K562 (cell line): ENCODE data around the gene FAM228A. TPM values are rescaled to one million over a fixed set of nuclear protein-coding genes. Genes with fewer than 3 reads are reported as not detected.

Source experiments
- ATAC-seq: fragments of 200-7000 bp; cut with Tn5 transposase; 3 replicates; pipeline ENCODE4 v1.9.1; 2020; ENCODE audit warnings: moderate library complexity
- BruUV-seq: library from RNA; stranded (reverse); fragments of 400-500 nt; replicated peaks from 2 replicates; lab custom pipeline; 2021; lab: Mats Ljungman, UMichigan
- CTCF ChIA-PET: fragments of 300-600 bp; formaldehyde crosslinking; extraction: SDS; loops from one replicate; lab custom pipeline; 2021; ENCODE audit warnings: low intra/inter-chr PET ratio; lab: Yijun Ruan, JAX
- POLR2A ChIA-PET: fragments of 300-600, 350-650 bp; sonication (Branson Sonifier 250); formaldehyde crosslinking; extraction: SDS; loops from one replicate; lab custom pipeline; 2021; ENCODE audit warnings: antibody characterized with exemption, inconsistent platforms; lab: Yijun Ruan, JAX
- DNase-seq, 4 experiments: peaks; one replicate each; pipeline versions ENCODE4 v3.0.0 to v3.0.0-alpha.2; 2011 to 2018; ENCODE audit warnings: low spot score in 3 of 4, mixed read lengths in 3 of 4; ENCODE audit errors: extremely low read depth in 1 of 4
- FAIRE-seq: peaks from 2 replicates; lab custom pipeline; 2011; peaks lifted over from hg19 to GRCh38; lab: Jason Lieb, UNC
- H2AFZ ChIP-seq: 2 replicates; pipeline ENCODE4 v1.6.0; 2011; ENCODE audit warnings: low read depth, low read length, control low read depth, inconsistent platforms
- H3K27ac ChIP-seq: fragments of 200-600 bp; 3 replicates; pipeline ENCODE4 v1.8.0; 2011; ENCODE audit warnings: low read depth, mild to moderate bottlenecking, control low read depth, inconsistent platforms, low read length, moderate library complexity, mixed read lengths; ENCODE audit errors: extremely low read depth
- H3K27me3 ChIP-seq, 2 experiments: fragments of 300-600 bp in 1 of 2; 2 replicates in 1 of 2; 3 replicates in 1 of 2; pipeline versions ENCODE4 v1.6.0 to v1.8.0; 2011; ENCODE audit warnings: inconsistent platforms in 2 of 2, low read length in 2 of 2, mild to moderate bottlenecking in 1 of 2, mixed read lengths in 1 of 2, moderate library complexity in 1 of 2; ENCODE audit not compliant: control insufficient read depth in 2 of 2, insufficient read depth in 2 of 2
- H3K36me3 ChIP-seq: fragments of 300-600 bp; 3 replicates; pipeline ENCODE4 v1.8.0; 2011; ENCODE audit warnings: mild to moderate bottlenecking, low read length, inconsistent platforms; ENCODE audit not compliant: control insufficient read depth, insufficient read depth
- H3K4me1 ChIP-seq, 2 experiments: fragments of 200-600 bp in 1 of 2; replicated peaks in 1 of 2; 2 replicates in 1 of 2; 3 replicates in 1 of 2; pipeline versions ENCODE4 v1.5.1 to v1.8.0; 2011; ENCODE audit warnings: inconsistent platforms in 2 of 2, low read length in 2 of 2, mild to moderate bottlenecking in 1 of 2, mixed read lengths in 1 of 2, moderate library complexity in 1 of 2; ENCODE audit not compliant: control insufficient read depth in 2 of 2, insufficient read depth in 2 of 2
- H3K4me2 ChIP-seq: 2 replicates; pipeline ENCODE4 v1.6.1; 2011; ENCODE audit warnings: low read length, control low read depth, inconsistent platforms, mixed read lengths; ENCODE audit not compliant: insufficient read depth
- H3K4me3 ChIP-seq: fragments of 200-600 bp; sonication (generic), shearing (Covaris generic); 2 replicates; pipeline ENCODE4 v1.5.1; 2016; ENCODE audit warnings: control low read depth, inconsistent platforms
- H3K79me2 ChIP-seq: fragments of 200-600 bp; 3 replicates; pipeline ENCODE4 v1.8.0; 2011; ENCODE audit warnings: low read length, inconsistent platforms; ENCODE audit not compliant: control insufficient read depth, insufficient read depth
- H3K9ac ChIP-seq, 2 experiments: 2 replicates each; pipeline versions ENCODE4 v1.6.0 to v1.6.1; 2011; ENCODE audit warnings: low read depth in 2 of 2, low read length in 2 of 2, control low read depth in 1 of 2, inconsistent platforms in 1 of 2, mild to moderate bottlenecking in 1 of 2, mixed read lengths in 1 of 2; ENCODE audit not compliant: insufficient read depth in 1 of 2
- H3K9me1 ChIP-seq: one replicate; pipeline ENCODE4 v1.6.0; 2011; ENCODE audit warnings: inconsistent platforms, mild to moderate bottlenecking, low read length, moderate library complexity; ENCODE audit not compliant: control insufficient read depth, insufficient read depth
- H3K9me3 ChIP-seq: replicated peaks from 2 replicates; pipeline ENCODE4 v1.5.1; 2011; ENCODE audit warnings: low read depth, low read length, inconsistent platforms; ENCODE audit not compliant: control insufficient read depth, insufficient read depth
- H4K20me1 ChIP-seq: replicated peaks from 2 replicates; pipeline ENCODE4 v1.6.1; 2011; ENCODE audit warnings: low read length, inconsistent platforms, mixed read lengths; ENCODE audit not compliant: control insufficient read depth, insufficient read depth
- BHLHE40 ChIP-seq: IDR thresholded peaks from 2 replicates; pipeline ENCODE4 v1.6.1; 2011; ENCODE audit warnings: low read length, improper control_type of control experiment
- CEBPB ChIP-seq: fragments of 450-650 bp; IDR thresholded peaks from 2 replicates; pipeline ENCODE4 v1.6.1; 2016; ENCODE audit warnings: missing genetic modification characterization, missing compliant biosample characterization
- MLX ChIP-seq, 2 experiments: fragments of 450-650 bp in 1 of 2; sonication (generic) in 1 of 2; formaldehyde crosslinking; conservative IDR thresholded peaks; 2 replicates each; pipeline versions ENCODE4 v1.4.0 to v1.8.1; 2020 to 2022; ENCODE audit warnings: mild to moderate bottlenecking in 1 of 2, missing genetic modification reagents in 1 of 2
- NFXL1 ChIP-seq: fragments of 450-650 bp; formaldehyde crosslinking; IDR thresholded peaks from 2 replicates; pipeline ENCODE4 v1.4.0; 2021; ENCODE audit warnings: mild to moderate bottlenecking
- RBFOX2 ChIP-seq: fragments of 200-400 bp; formaldehyde crosslinking; IDR thresholded peaks from 2 replicates; pipeline ENCODE4 v1.6.1; 2017; ENCODE audit warnings: low read depth, mild to moderate bottlenecking, low read length, moderate library complexity
- SFPQ ChIP-seq: fragments of 200-400 bp; formaldehyde crosslinking; IDR thresholded peaks from 2 replicates; pipeline ENCODE4 v1.6.1; 2017; ENCODE audit warnings: mild to moderate bottlenecking, low read depth, low read length, moderate library complexity
- STAT5B ChIP-seq: fragments of 250-450 bp; sonication (Bioruptor Pico); IDR thresholded peaks from 2 replicates; pipeline ENCODE4 v1.8.0; 2021; ENCODE audit warnings: mild to moderate bottlenecking, inconsistent platforms
- ZNF740 ChIP-seq, 3 experiments: fragments of 200-800 bp in 1 of 3; sonication (Bioruptor generic) in 1 of 3; sonication (generic) in 1 of 3; formaldehyde crosslinking in 1 of 3; IDR thresholded peaks; 2 replicates each; pipeline versions ENCODE4 v1.6.1 to v1.8.0; 2016 to 2022; ENCODE audit warnings: mild to moderate bottlenecking in 2 of 3, missing compliant biosample characterization in 2 of 3, missing genetic modification characterization in 2 of 3, missing genetic modification reagents in 1 of 3
- WGBS: fragments of 100-300 bp; shearing (Covaris generic); methylation state at CpG from one replicate; pipeline ENCODE4 v1.1.6; 2016; ENCODE audit warnings: low coverage, mixed read lengths; ENCODE audit not compliant: insufficient coverage; ENCODE audit errors: missing lambda C conversion rate; 5-methylcytosine and 5-hydroxymethylcytosine counted together
- in situ Hi-C: fragments of 300-500 bp; cut with MboI; formaldehyde crosslinking; loops from 4 replicates; pipeline ENCODE4 v1.15.0; 2018; ENCODE audit warnings: inconsistent platforms, mixed read lengths
- intact Hi-C: fragments of 100-400 bp; cut with micrococcal nuclease; formaldehyde crosslinking; loops from 2 replicates; pipeline ENCODE4 v1.14.2; 2022
- polyA plus RNA-seq, 8 experiments: library from polyadenylated mRNA; depleted of rRNA in 4 of 8; stranded (reverse) in 5 of 8; unstranded in 3 of 8; fragments of >200 nt; fragmentation: Nextera tagmentation in 2 of 8; fragmentation: Illumina TruSeq in 1 of 8; extraction: Ambion mirVana in 2 of 8; extraction: Trizol in 1 of 8; gene quantifications; 2 replicates each; pipeline versions ENCODE4 v1.2.1 to v1.2.3, GENCODE V29; 2011 to 2014; ENCODE audit warnings: inconsistent platforms in 1 of 8, missing spikeins in 1 of 8
- total RNA-seq, 7 experiments: library from RNA; depleted of rRNA in 6 of 7; stranded (reverse); fragments of >200 nt in 6 of 7; fragmentation: Illumina TruSeq in 2 of 7; extraction: Trizol in 2 of 7; gene quantifications; 2 replicates each; pipeline versions ENCODE4 v1.2.1 to v1.2.3, GENCODE V29; 2011 to 2021; ENCODE audit warnings: low replicate concordance in 1 of 7

Gene FAM228A
- total and polyA plus RNA-seq, 9 of the 15 experiments (the other 6 are each of a cell fraction or from before 2014, with no cell fraction given) = not detected

GRCh38 chr2:24152413-24153197 lies 22.2 kb upstream of the FAM228A start:
- H3K4me2 ChIP-seq = no peak overlapping the region
- ChIA-PET CTCF (no interaction called here), POLR2A (no interaction called here)
- no peak overlapping the region for H3K27ac ChIP-seq
- in situ Hi-C loops (no loop called here), intact Hi-C loops (no loop called here)
- no peaks in the 10 kb centered on the region; a peak in 1 of 5 replicates for H3K4me1 ChIP-seq
- 32% methylated on average over 4 of the region's 5 CpGs for WGBS
- H3K27me3 ChIP-seq = no peaks in the 10 kb centered on the region; a peak in 1 of 5 replicates
- H2AFZ ChIP-seq = no peak overlapping the region
- H3K36me3 ChIP-seq = no peaks in the 10 kb centered on the region
- no peak for FAIRE-seq
- BruUV-seq = no TSS peak
- ATAC-seq = no peak; the same call in 2 of the 3 replicates
- TF ChIP-seq STAT5B (CRISPR knock-in tag) (no peak), CEBPB (peak; percentile 29; the same call in 1 of the 2 replicates)
- no peaks in the 10 kb centered on the region for H3K79me2 ChIP-seq
- DNase-seq = no peak
- no peaks in the 10 kb centered on the region for H3K9me3 ChIP-seq
- H3K9me1 ChIP-seq = no peaks in the 10 kb centered on the region
- H3K9ac ChIP-seq = no peak overlapping the region
- H4K20me1 ChIP-seq = no peaks in the 10 kb centered on the region
- H3K4me3 ChIP-seq = no peak overlapping the region

- Histone ChIP-seq H3K4me3 (no peak overlapping the region), H3K36me3 (no peaks in the 10 kb centered on the region), H2AFZ (no peak overlapping the region)
- CTCF ChIA-PET = no interaction called here
- no peak for DNase-seq
- no TSS peak for BruUV-seq
- POLR2A ChIA-PET = no interaction called here
- no peak for TF ChIP-seq RBFOX2
- no peak for TF ChIP-seq SFPQ
- TF ChIP-seq BHLHE40 = peak; percentile 6; the same call in 1 of the 2 replicates
- no peak for TF ChIP-seq MLX (CRISPR knock-in tag; conservative IDR thresholded peaks at IDR 0.05)
- no peak for TF ChIP-seq ZNF740 (CRISPR knock-in tag; IDR thresholded peaks at IDR 0.05)
- TF ChIP-seq ZNF740 (tag; IDR thresholded peaks at IDR 0.05) = no peak
- no peak for TF ChIP-seq NFXL1
- TF ChIP-seq, all 486 proteins: peak for 1
- no peaks in the 10 kb centered on the region; a peak in 1 of 5 replicates for H3K27me3 ChIP-seq
- no peaks in the 10 kb centered on the region for H3K9me3 ChIP-seq
- H4K20me1 ChIP-seq = no peaks in the 10 kb centered on the region
- H3K4me1 ChIP-seq = no peaks in the 10 kb centered on the region; a peak in 1 of 5 replicates
- no peak overlapping the region for H3K4me2 ChIP-seq
- peak overlapping the region in 1 of 2 experiments; percentile 35; a peak in 1 of 4 replicates for H3K9ac ChIP-seq
- FAIRE-seq (no peak), ATAC-seq (no peak)
- in situ Hi-C loops (no loop called here), intact Hi-C loops (no loop called here)
- WGBS = 28% methylated on average over 4 of the region's 4 CpGs
- no peaks in the 10 kb centered on the region for H3K79me2 ChIP-seq
- H3K27ac ChIP-seq = no peak overlapping the region
- H3K9me1 ChIP-seq = no peaks in the 10 kb centered on the region
Measured at GRCh38 chr2:24153478-24153877, 21.4 kb upstream of the FAM228A start.
